ENCODE results near the gene FHL3. TPM values are rescaled to one million over a fixed set of nuclear protein-coding genes. Genes with fewer than 3 reads are reported as not detected.
"Not testable (repeated sequence)": the region's sequence is repeated elsewhere in the genome, so short reads cannot be mapped to it uniquely, and the experiment has no call there.

Gene FHL3
- total RNA-seq, 1 donor from 2014 or later, result 12.6 TPM

- intact Hi-C loops (cut with micrococcal nuclease), result no loop called here
Observed at GRCh38 chr1:38037221-38037939, 32.1 kb upstream of the FHL3 start.

DNA sequence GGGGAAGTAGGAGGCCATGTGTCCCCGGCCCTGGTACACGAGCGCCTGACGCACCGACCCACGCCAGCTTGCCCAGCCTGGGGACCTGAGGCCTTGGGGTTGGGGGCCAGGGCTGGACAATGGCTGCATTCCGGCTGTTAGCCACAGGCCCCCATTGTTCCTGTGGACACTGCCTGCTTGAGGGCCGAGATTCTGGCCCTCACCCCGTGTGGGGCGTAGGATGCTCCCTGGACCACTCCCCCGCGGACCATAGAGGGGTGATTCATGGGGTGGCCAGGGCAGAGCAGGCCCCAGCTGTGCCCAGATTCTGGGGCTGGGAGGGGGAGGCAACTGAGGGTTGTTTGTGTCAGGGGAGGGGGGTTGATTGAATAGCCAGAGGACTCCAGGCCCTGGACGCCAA, 29.6 kb upstream of the FHL3 start:
- intact Hi-C loops (cut with micrococcal nuclease), result no loop called here

- intact Hi-C loops (cut with micrococcal nuclease), result not testable (repeated sequence)
Observed at GRCh38 chr1:38032992-38033391, 27.7 kb upstream of the FHL3 start.

DNA sequence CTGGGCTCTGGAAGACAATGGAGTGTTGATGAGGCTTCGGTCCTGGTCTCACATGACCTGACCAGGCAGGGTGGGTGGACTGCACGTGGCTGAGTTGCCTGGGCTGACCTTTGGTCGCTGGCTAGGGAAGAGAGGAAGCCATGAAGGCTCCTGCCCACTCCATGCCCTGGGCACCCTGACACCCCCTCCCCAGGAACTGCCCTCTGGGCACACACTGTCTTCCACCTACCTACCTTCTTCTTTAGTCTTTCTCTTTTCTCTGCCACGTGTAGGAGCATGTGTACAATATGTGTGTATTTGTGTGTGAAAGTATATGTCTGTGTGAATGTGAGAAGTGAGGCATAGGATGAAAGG, 26.2 kb upstream of the FHL3 start:
- intact Hi-C loops (cut with micrococcal nuclease), result loop anchor here (2.0 kb wide), 1 partner anchor 13 kb away; no protein-coding TSS in a partner anchor

DNA sequence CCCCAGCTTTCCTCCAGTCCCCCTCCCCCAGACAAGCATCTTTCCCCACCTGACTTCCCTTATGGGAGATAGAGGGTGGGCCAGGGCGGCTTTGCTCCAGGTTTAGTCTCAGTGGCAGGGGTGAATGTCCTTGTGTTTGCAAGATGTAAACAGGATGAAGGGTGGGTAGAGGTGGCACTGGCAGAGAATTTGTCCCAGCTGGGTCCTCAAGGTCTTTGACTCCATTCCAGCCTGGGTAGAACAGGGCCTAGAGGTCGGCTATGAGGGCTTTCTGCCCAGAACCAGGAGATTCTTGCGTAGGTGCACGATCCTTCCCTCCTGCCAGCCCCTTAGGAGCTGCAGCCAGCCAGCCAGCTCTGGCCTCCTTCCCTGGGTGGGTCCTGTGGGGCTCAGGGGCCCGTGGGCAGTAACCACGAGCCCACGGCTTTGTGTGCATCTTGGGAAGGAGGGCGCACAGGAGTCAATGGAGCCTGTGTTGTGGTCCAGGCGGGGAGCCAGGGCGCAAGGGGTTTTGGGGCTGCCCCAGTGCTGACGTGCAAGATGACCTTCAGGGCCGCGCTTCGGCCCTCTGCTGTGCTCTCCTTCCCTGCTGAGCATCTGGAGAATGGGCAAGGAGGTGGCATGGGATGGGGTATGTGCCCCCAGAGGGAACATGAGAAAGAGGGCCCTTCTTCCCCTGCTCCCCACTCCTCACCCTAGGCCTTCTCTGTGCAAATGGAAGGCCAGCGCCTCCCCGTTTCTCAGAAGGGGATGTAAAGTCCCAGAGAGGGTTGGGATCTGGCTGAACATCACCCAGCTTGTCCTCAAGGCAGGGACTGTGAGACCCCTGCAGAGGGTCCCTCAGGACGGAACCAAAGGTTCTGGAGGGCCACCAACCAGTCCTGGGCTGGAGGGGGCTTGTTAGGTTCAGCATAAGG, 25.5 kb upstream of the FHL3 start:
- intact Hi-C loops (cut with micrococcal nuclease), result loop anchor here (1.0 to 2.0 kb wide), 2 partner anchors 14 to 19 kb away; partner anchors contain the start of gene UTP11

DNA sequence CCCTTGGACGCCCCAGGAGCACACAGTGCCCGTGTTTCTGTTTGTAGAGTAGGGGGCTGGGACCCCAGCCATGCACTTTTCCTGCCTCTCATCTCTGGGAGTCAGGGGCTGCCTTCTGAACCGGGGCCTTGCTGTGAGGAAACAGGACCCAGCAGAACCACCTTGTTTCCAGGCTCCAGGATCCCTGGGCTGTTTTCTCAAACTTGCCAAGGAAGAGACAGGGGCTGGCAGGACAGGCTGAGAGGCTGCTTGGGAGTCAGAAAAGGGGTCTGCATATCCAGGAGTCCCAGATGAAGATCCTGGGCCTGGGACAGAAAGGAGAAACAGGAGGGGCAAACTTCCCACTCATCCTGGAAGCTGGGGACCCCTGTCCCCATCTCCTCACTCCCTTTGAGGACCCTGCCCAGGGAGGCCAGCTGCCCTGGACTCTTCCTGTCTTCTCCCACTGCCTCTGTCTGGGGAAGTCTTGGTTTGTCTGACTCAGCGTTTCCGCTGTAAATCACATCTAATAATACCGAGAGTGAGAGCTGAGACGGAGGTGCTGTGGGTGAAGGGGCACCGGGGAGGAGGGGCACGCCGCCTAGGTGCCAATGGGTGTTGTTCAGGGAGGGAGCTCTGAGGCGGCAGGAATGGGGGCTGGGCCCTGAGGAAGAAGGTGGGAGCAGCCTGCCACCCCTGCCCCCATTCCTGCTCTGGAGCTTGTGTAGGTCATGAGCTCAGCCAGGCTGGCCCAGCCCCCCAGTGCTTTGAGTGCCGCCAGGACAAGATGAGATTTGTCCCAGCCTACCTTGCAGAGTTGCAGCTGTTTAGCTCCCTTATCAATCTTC, 24.6 kb upstream of the FHL3 start:
- intact Hi-C loops (cut with micrococcal nuclease), result loop anchor here (1.0 to 2.0 kb wide), 2 partner anchors 15 to 18 kb away; partner anchors contain the start of gene UTP11

DNA sequence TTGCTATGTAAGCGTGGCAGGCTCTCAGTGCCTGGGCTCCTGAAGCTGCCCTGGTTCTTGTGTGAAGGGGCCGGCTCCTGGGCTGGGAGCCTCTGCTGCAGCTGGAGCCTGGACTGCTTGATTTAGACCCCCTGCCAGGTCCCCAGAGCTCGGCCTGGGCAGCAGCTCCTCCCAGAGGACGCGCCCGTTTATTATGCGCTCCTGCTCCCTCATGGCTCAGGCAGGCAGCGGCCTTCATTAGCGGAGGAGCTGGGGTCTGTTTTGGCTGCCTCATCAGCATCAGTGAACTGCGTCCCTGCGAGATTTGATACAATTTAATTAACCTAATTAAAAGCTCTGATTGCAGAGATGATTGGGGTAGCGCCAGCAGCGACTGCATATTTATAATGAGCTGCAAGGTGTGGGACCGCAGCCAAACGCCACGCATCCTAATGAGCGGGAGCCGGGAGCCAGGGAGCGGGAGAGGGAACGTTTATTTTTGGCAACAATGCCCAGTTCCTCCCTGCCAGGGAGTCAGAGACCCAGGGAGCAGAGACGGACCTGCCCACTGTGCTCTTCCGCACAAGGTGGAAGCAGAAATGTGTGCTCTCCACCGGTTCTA, 23.9 kb upstream of the FHL3 start:
- intact Hi-C loops (cut with micrococcal nuclease), result no loop called here

- intact Hi-C loops (cut with micrococcal nuclease), result loop anchor here (1.0 kb wide), 1 partner anchor 559 kb away; no protein-coding TSS in a partner anchor
Observed at GRCh38 chr1:38028671-38029070, 23.4 kb upstream of the FHL3 start.

DNA sequence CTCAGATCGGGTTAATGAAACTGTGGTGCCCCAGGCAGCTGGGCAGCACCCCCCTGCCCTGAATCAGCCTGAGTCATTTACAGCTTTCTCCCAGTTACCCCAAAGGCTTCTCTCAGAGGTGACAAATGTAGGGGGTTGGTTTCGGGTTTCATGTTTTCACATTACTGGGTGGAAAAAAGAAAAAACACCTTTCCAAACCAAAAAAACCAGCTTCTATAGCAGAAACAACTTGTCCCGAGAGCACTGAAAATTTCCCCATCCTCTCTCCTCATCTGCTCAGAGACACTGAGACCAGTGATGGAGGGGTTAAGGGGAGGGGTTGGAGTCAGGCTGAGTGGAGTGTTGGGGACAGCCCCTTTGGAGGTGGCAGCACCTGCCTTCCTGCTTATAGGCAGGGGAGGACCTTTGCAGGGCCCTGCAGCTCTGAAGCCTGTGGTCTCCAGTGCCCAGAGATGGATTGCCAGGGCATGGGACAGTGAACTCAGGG, 22.8 kb upstream of the FHL3 start:
- intact Hi-C loops (cut with micrococcal nuclease), result loop anchor here (1.0 kb wide), 1 partner anchor 559 kb away; no protein-coding TSS in a partner anchor

GRCh38 chr1:38027201-38028104, 22.1 kb upstream of the FHL3 start:
- intact Hi-C loops (cut with micrococcal nuclease), result loop anchor here (1.0 kb wide), 1 partner anchor 560 kb away; no protein-coding TSS in a partner anchor

GRCh38 chr1:38026592-38027200, 21.4 kb upstream of the FHL3 start:
- intact Hi-C loops (cut with micrococcal nuclease), result loop anchor here (1.0 kb wide), 1 partner anchor 809 kb away; no protein-coding TSS in a partner anchor

GRCh38 chr1:38025664-38026063, 20.4 kb upstream of the FHL3 start:
- intact Hi-C loops (cut with micrococcal nuclease), result loop anchor here (1.0 kb wide), 1 partner anchor 810 kb away; no protein-coding TSS in a partner anchor

DNA sequence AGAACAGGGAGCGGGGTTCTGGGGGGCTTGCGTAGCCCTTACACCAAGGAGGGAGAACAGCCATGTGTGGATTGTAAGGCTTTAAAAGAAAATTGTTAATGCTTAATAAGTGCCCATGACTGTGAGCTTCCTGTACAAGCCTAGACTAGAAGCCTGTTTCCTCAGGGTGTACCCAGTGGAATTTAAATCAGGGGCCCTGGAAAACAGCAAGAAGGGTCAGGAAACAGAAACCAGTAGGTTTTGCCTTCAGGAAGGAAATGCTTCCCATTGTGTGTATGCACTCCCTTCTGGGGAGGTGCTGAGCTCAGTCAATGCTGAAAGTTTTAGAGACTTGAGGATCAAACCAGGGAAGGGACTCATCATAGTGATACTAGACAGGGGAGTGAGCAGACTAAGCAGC, 19.9 kb upstream of the FHL3 start:
- intact Hi-C loops (cut with micrococcal nuclease), result no loop called here

- intact Hi-C loops (cut with micrococcal nuclease), result no loop called here
Observed at GRCh38 chr1:38022810-38023209, 17.5 kb upstream of the FHL3 start.

GRCh38 chr1:38021969-38022368, 16.7 kb upstream of the FHL3 start:
- intact Hi-C loops (cut with micrococcal nuclease), result no loop called here

DNA sequence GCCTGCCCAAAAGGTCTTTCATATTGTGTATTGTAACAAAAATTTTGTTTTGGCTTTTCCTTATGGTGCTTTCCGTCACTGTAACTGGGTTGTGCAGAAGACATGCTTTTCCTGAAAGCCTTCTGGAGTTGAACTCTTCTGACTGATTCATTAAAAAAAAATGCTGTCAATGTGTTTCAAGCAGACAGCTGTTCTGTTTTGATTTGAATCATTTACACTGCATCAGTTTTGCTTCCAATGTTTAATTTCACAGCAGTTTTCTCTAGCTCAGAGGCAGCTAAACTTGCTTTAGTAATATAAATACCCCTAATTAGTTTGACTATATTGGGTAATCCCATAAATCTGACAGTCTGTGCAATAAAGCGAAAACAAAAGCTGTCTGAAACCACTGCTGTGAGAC, 15.1 kb upstream of the FHL3 start:
- intact Hi-C loops (cut with micrococcal nuclease), result no loop called here

GRCh38 chr1:38018864-38019343, 13.6 kb upstream of the FHL3 start:
- intact Hi-C loops (cut with micrococcal nuclease), result loop anchor here (1.0 to 10.0 kb wide), 9 partner anchors 10 to 1176 kb away; partner anchors contain the start of genes FHL3, SF3A3 and ZC3H12A

- intact Hi-C loops (cut with micrococcal nuclease), result loop anchor here (5.0 to 10.0 kb wide), 3 partner anchors 34 to 1179 kb away; partner anchors contain the start of gene ZC3H12A
Observed at GRCh38 chr1:38015978-38016725, 10.8 kb upstream of the FHL3 start.

Data from T-helper 1 cell treated with Interleukin-12 subunit alpha and Interleukin-12 subunit beta and Interleukin-4 antibody, amounts not matched to agents 30 ng/mL and 1 ng/mL, for 36 hours (primary cell).